Nephron progenitor cell (in vitro differentiated cells): Measurements from ENCODE around the gene TMEM158.

ENCODE experiments used
- DNase-seq: peaks from one replicate; pipeline ENCODE4 v3.0.0; 2021
- H3K27ac Mint-ChIP-seq: 2 replicates; pipeline ENCODE4 v1.8.0; 2021; ENCODE audit warnings: mild to moderate bottlenecking, moderate library complexity, mixed read lengths
- H3K27me3 Mint-ChIP-seq: 2 replicates; pipeline ENCODE4 v1.8.0; 2021; ENCODE audit warnings: mild to moderate bottlenecking, low read depth, mixed read lengths; ENCODE audit not compliant: poor library complexity
- H3K36me3 Mint-ChIP-seq: 2 replicates; pipeline ENCODE4 v1.8.0; 2021; ENCODE audit warnings: low read depth, mixed read lengths
- H3K4me1 Mint-ChIP-seq: 2 replicates; pipeline ENCODE4 v1.8.0; 2021; ENCODE audit warnings: mixed read lengths
- H3K4me3 Mint-ChIP-seq: 2 replicates; pipeline ENCODE4 v1.8.0; 2021; ENCODE audit warnings: mild to moderate bottlenecking, moderate library complexity, mixed read lengths
- H3K9me3 Mint-ChIP-seq: 2 replicates; pipeline ENCODE4 v1.8.0; 2021; ENCODE audit warnings: mild to moderate bottlenecking, moderate library complexity, mixed read lengths
- TF ChIP-seq, protein P1 (sequence below): fragments of 200-600 bp; sonication (generic); IDR thresholded peaks from 2 replicates; pipeline ENCODE4 v1.5.0; 2021; ENCODE audit warnings: antibody characterized with exemption

TMEM158 gene

DNA sequence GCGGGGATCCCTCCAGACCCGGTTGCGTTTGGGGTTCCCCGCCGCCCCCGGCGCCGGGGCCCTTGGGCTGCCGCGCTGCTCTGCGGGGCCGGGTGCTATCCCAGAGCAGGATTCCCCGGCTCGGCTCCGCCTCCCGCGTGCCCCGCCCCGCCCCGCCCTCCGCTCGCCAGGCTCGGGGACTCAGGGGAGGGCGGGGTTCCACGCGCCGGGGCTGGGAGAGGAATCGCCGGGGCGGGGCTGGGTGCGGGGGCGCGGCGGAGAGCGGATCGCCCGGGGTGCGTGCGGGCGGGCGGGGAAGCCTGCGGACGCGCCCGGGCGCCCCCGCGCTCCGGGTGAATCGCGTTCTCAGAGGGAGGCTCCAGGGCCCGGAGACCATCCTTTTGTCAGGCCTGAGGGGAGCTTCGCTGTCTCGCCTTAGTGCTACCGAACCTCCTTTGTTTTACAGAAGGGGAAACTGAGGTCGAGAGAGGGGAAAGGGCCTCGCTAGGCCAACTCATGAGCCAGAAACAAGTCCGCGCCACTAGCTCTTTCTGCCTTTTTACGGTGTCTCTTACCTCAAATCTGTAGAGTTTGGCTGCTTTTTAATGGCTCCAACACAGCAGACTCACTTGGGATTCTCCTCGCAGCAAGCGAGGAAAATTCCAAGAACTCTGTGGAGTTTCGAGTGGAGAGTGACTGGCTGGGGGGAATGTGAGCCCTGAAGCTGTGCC lies at the start of gene TMEM158:
Gene TMEM158 (minus strand): TSS at position 82 of the 710 bp plus-strand sequence. CDS start 260 bp downstream, outside the sequence.
- Mint-ChIP-seq H3K27me3 (peaks cover 78% of the 10 kb centered on the region), H3K36me3 (no peaks in the 10 kb centered on the region), H3K9me3 (no peaks in the 10 kb centered on the region), H3K27ac (no peak within 1 kb of the TSS), H3K4me1 (peaks cover 15% of the 10 kb centered on the region), H3K4me3 (peak within 1 kb of the TSS; percentile 91)
- peak; percentile 93 for DNase-seq
- TF ChIP-seq, protein P1, sequence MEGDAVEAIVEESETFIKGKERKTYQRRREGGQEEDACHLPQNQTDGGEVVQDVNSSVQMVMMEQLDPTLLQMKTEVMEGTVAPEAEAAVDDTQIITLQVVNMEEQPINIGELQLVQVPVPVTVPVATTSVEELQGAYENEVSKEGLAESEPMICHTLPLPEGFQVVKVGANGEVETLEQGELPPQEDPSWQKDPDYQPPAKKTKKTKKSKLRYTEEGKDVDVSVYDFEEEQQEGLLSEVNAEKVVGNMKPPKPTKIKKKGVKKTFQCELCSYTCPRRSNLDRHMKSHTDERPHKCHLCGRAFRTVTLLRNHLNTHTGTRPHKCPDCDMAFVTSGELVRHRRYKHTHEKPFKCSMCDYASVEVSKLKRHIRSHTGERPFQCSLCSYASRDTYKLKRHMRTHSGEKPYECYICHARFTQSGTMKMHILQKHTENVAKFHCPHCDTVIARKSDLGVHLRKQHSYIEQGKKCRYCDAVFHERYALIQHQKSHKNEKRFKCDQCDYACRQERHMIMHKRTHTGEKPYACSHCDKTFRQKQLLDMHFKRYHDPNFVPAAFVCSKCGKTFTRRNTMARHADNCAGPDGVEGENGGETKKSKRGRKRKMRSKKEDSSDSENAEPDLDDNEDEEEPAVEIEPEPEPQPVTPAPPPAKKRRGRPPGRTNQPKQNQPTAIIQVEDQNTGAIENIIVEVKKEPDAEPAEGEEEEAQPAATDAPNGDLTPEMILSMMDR = no peak

DNA sequence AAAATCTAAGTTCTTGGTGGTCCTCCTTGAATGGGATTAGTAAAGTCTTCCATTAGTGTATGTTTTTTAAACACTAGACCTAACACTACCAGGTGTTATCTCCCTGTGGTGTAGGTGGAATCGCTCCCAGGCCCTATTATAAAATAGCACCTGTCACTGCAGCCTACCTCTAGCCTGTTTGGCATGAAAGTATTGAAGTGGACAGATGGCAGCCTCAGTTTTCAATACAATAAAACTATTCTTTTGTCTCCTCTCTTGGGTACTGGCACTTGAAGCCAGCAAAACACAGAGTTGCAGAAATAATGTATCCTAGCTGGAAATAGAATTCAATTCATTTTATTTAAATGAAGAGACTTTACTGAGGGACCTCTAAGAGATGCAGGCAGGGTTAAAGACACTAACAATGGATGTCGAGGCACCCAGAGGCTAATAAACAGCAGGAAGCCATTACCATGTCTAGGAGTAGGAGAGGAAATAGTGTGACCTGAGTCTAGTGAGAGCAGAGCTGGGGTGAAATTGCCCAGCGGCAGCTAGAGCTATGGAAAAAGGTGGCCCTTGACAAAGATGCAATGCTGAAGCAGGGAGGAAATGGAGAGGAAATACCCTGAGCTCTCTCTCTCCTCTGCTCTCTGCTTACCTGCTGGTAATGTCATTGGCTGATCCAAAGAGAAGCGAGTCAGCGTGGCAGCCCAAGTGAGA lies 49.1 kb upstream of the TMEM158 start:
- TF ChIP-seq, protein P1 = no peak
- Mint-ChIP-seq H3K4me1 (no peaks in the 10 kb centered on the region), H3K36me3 (no peaks in the 10 kb centered on the region), H3K4me3 (no peak overlapping the region), H3K27me3 (no peaks in the 10 kb centered on the region), H3K9me3 (peaks cover 39% of the 10 kb centered on the region), H3K27ac (no peak overlapping the region)
- DNase-seq = no peak

DNA sequence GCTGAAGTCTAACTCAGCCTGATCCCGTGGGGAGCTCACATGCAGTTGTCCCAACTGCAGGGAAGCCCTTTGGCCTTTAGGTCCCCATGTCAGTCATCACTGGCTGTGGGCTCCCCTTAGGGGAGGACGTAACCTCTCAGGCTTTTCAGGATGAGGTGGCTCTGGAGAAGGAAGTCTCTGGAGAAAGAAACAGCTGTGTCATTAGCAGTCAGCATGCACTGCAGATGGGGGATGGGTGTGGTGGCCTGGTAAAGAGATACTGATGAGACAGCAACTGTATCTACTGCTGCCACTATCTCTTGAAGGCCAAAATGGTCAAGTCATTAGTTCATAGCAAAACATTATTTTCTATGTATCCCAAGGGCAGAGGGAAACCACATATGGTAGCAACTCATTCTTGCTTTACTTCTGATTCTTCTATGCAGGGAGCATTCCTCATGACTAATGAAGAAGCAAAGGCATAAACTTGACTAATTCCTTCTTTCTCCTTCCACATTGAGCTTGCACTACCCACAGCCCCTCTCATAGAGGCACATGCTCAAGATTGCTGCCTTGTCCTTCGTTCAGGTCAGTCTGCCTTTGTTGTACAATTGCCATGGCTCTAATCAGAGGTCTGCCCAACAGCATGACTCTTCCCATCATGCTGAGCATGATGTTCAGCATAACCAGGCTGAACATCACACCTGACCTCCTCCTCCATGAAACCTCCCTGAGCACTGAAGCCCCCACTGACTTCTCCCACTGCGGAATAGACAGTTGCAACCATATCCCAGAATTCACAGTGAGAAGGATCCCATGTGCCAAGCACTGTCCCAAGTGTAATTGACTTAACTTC lies 47.8 kb upstream of the TMEM158 start:
- TF ChIP-seq, protein P1 = no peak
- no peak overlapping the region for H3K4me3 Mint-ChIP-seq
- no peaks in the 10 kb centered on the region for H3K27me3 Mint-ChIP-seq
- H3K9me3 Mint-ChIP-seq = peaks cover 27% of the 10 kb centered on the region
- no peak for DNase-seq
- no peak overlapping the region for H3K27ac Mint-ChIP-seq
- no peaks in the 10 kb centered on the region for H3K36me3 Mint-ChIP-seq
- peaks cover 4% of the 10 kb centered on the region for H3K4me1 Mint-ChIP-seq

DNA sequence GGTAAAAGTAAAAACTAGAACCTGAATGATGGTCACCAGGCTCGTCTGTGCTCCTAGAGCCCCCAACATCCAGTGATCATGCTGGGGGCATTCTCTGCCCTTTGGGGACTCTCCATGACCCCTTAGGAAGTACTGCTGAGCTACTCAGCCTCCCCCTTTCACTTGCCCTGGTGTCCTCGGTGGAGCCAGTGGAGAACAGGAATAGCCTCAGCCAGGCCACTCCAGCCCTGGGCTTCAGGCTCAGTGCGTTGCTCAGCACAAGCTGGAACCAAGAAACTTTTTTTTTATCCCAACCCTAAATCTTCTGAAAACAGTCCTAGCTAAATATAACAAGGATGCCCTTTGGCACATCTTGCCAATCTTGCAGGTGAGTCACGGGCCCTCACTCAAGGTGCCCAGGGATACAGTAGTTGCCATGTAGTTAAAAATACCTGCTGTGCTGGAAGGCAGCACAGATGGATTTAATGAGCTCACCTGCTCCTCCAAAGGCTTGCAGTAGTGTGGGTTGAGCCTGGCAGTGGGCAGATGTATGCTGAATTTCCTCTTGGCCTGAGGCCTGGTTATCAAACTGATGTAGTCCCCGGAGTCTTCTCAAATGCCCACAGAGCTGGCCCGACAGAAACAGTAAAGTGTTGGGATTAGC lies 46.9 kb upstream of the TMEM158 start:
- peaks cover 19% of the 10 kb centered on the region for H3K9me3 Mint-ChIP-seq
- H3K27ac Mint-ChIP-seq = no peak overlapping the region
- no peaks in the 10 kb centered on the region for H3K36me3 Mint-ChIP-seq
- peaks cover 4% of the 10 kb centered on the region for H3K4me1 Mint-ChIP-seq
- H3K27me3 Mint-ChIP-seq = peaks cover 3% of the 10 kb centered on the region
- no peak overlapping the region for H3K4me3 Mint-ChIP-seq
- no peak for DNase-seq
- TF ChIP-seq, protein P1 = no peak

DNA sequence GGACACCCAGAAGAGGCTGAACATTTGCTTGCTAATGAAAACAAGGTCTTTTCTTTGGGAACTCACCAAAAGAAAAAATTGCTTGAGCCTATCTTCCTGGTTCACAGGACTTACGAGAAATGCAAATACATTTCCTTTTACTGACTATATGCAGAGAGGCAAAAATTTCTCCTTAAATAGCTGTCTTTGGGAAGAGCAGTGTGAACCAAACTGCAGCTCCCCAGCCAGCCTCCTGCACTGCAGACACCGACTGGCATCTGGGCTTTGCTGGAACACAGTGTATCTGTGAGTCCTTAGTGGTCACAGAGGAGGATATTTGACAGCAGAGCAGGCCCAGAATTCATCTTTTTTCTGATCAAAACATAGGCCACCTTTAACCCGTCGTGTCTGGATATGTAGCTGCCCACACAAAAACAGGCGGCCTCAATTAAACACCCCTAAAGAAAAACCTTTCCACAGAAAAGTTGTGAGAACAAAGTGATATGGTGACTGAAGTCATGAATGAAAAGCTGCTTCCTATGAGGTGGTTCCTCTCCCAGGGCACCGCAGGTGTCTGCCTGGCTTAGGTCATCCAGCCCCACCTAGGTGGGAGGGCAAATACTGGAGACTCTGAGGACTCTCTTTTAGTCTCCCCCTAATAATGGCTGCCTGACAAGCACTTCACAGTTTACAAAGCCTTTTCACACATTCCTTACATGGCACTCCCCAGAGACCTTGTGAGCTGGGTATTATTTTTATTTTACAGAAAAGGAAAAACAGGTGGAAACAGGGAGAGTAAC lies 46.1 kb upstream of the TMEM158 start:
- Mint-ChIP-seq H3K27me3 (peaks cover 5% of the 10 kb centered on the region), H3K27ac (no peak overlapping the region), H3K4me3 (no peak overlapping the region), H3K36me3 (no peaks in the 10 kb centered on the region), H3K4me1 (peaks cover 4% of the 10 kb centered on the region), H3K9me3 (peaks cover 12% of the 10 kb centered on the region)
- DNase-seq = no peak
- TF ChIP-seq, protein P1 = no peak
